Measurements from ENCODE around the gene GPT2. TPM values are rescaled to one million over a fixed set of nuclear protein-coding genes. Genes with fewer than 3 reads are reported as not detected.
A peak's percentile ranks its signal among the peaks of the same experiment; 100 is the strongest.

Gene GPT2
- total RNA-seq, 1 donor from 2014 or later: 17.4 TPM

- ChIA-PET POLR2A (interaction anchor here (0.6 to 1.4 kb wide), 3 partner anchors 12 to 100 kb away, joined by 3 read pairs; no protein-coding TSS in a partner anchor), CTCF (interaction anchor here (2.4 kb wide), 1 partner anchor 10 kb away, joined by 9 read pairs; no protein-coding TSS in a partner anchor)
- no peak overlapping the region for H3K27ac Mint-ChIP-seq
- no peaks in the 10 kb centered on the region for H3K27me3 Mint-ChIP-seq
- H3K9me3 Mint-ChIP-seq: no peaks in the 10 kb centered on the region
- no peak for DNase-seq
- no peaks in the 10 kb centered on the region for H3K36me3 Mint-ChIP-seq (ENCODE audit: low read depth)
- intact Hi-C loops (cut with micrococcal nuclease): no loop called here
- peak overlapping the region; percentile 60 for H3K4me3 Mint-ChIP-seq
- peak; percentile 67 for ATAC-seq (ENCODE audit: low read depth)
- TF ChIP-seq CTCF (IDR thresholded peaks at IDR 0.05): no peak
- H3K4me1 Mint-ChIP-seq: no peaks in the 10 kb centered on the region
Measured at GRCh38 chr16:46843898-46844642, 40.1 kb upstream of the GPT2 start.

GRCh38 chr16:46844771-46845170 lies 39.4 kb upstream of the GPT2 start:
- Mint-ChIP-seq H3K4me3 (no peak overlapping the region), H3K27me3 (no peaks in the 10 kb centered on the region), H3K27ac (no peak overlapping the region), H3K4me1 (no peaks in the 10 kb centered on the region), H3K9me3 (no peaks in the 10 kb centered on the region), H3K36me3 (ENCODE audit: low read depth) (no peaks in the 10 kb centered on the region)
- DNase-seq: no peak
- POLR2A ChIA-PET: interaction anchor here (1.4 kb wide), 2 partner anchors 13 to 101 kb away, joined by 3 read pairs; no protein-coding TSS in a partner anchor
- no peak for ATAC-seq (ENCODE audit: low read depth)
- intact Hi-C loops (cut with micrococcal nuclease): no loop called here
- TF ChIP-seq CTCF (IDR thresholded peaks at IDR 0.05): no peak
- CTCF ChIA-PET: interaction anchor here (1.1 to 2.4 kb wide), 2 partner anchors 9 to 86 kb away, joined by 3 to 9 read pairs; no protein-coding TSS in a partner anchor

- ATAC-seq (ENCODE audit: low read depth) (no peak), DNase-seq (no peak)
- Mint-ChIP-seq H3K4me1 (peaks cover 4% of the 10 kb centered on the region), H3K27me3 (no peaks in the 10 kb centered on the region), H3K27ac (no peak overlapping the region), H3K4me3 (no peak overlapping the region), H3K9me3 (no peaks in the 10 kb centered on the region), H3K36me3 (ENCODE audit: low read depth) (no peaks in the 10 kb centered on the region)
- ChIA-PET POLR2A (interaction anchor here (0.7 kb wide), 1 partner anchor 8 kb away, joined by 13 read pairs; no protein-coding TSS in a partner anchor), CTCF (interaction anchor here (0.6 to 2.4 kb wide), 3 partner anchors 8 to 248 kb away, joined by 3 to 9 read pairs (median 3); no protein-coding TSS in a partner anchor)
- intact Hi-C loops (cut with micrococcal nuclease): no loop called here
- TF ChIP-seq CTCF (IDR thresholded peaks at IDR 0.05): no peak
Measured at GRCh38 chr16:46845952-46846351, 38.2 kb upstream of the GPT2 start.

- POLR2A ChIA-PET: no interaction called here
Measured at GRCh38 chr16:46848768-46849764, 35.1 kb upstream of the GPT2 start.

More at GRCh38 chr16:46848768-46849764, 35.1 kb upstream of the GPT2 start:
- Mint-ChIP-seq H3K27ac (no peak overlapping the region), H3K4me1 (peaks cover 17% of the 10 kb centered on the region), H3K36me3 (ENCODE audit: low read depth) (no peaks in the 10 kb centered on the region), H3K4me3 (no peak overlapping the region), H3K27me3 (no peaks in the 10 kb centered on the region), H3K9me3 (no peaks in the 10 kb centered on the region)
- no peak for TF ChIP-seq CTCF (IDR thresholded peaks at IDR 0.05)
- CTCF ChIA-PET: interaction anchor here (1.2 kb wide), 1 partner anchor 175 kb away, joined by 3 read pairs; no protein-coding TSS in a partner anchor
- intact Hi-C loops (cut with micrococcal nuclease): no loop called here
- DNase-seq (no peak), ATAC-seq (ENCODE audit: low read depth) (no peak)
